Measurements from ENCODE around the gene IFNAR2.

Gene IFNAR2

DNA sequence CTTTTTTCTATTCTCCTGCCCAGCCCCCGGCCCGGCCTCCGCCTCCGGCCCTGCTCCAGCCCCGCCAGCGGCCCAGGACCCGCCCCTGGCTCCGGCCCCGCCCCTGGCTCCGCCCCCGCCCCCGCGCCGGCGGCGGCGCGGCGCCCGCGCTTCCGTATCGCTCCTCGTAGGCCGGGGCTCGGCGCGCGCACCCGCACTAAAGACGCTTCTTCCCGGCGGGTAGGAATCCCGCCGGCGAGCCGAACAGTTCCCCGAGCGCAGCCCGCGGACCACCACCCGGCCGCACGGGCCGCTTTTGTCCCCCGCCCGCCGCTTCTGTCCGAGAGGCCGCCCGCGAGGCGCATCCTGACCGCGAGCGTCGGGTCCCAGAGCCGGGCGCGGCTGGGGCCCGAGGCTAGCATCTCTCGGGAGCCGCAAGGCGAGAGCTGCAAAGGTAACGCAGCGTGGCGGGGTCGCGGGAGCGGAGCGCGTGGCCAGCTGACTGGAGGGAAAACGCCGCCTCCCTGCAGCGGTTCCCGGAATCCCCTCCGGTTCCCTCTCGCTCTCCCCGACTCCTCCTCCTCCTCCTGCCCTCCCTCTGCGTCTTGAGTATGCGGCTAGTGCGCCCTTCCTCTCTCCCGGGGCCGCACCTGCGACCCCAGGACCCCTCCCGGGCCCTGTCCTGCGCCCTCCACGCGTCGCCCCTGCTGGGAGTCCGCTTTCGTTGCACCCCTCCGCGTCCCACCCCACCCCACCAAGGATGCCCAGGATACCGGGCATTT, at the start of gene IFNAR2:
Gene IFNAR2 (plus strand): TSS at position 155 of the 761 bp plus-strand sequence. CDS start 11,985 bp downstream, outside the sequence.
- peak; percentile 66 for DNase-seq

- DNase-seq = no peak
Measured at GRCh38 chr21:33185852-33186251, 43.9 kb upstream of the IFNAR2 start.

- DNase-seq = no peak
Measured at GRCh38 chr21:33187276-33187675, 42.5 kb upstream of the IFNAR2 start.

DNA sequence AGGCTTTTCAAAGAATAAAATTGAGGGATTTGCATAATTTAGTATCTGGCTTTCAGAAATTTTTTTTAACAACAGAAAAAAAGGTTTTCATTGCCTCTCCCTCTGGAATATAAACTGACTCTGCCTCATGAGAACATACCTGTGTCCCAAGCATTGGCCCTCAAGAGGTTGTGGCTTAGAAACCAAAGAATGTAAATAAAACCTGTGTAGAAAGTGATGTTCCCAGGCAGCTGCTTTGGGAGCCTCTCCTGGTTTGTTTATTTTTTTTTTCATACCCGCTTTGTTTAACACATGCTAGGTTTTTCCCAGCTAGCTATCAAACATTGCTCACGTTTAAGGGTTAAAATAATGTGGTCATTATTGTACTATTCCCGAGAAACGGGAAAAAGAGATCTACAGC, 40.5 kb upstream of the IFNAR2 start:
- DNase-seq = no peak

- DNase-seq = no peak
Measured at GRCh38 chr21:33189824-33190223, 39.9 kb upstream of the IFNAR2 start.

DNA sequence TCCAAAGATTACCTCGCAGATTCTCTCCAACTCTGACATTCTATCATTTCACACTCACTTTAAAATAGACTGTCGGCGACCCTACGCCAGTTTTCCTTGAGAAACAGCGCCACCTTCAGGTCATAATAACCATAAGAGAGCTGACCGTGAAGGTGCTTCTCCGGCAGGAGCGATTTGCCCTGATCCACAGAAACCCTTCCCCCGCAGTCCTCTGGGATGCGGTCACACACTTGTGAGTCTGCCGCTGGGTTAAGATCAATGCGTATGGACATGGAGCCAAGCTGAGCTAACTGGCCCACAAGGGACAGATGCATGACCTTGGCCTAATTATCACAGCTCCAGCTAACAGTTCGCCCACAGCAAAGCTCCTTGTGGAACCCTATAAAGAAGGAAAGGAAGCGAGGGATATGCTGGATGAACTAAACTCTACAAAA, 32.8 kb upstream of the IFNAR2 start:
- DNase-seq = peak; percentile 37

DNA sequence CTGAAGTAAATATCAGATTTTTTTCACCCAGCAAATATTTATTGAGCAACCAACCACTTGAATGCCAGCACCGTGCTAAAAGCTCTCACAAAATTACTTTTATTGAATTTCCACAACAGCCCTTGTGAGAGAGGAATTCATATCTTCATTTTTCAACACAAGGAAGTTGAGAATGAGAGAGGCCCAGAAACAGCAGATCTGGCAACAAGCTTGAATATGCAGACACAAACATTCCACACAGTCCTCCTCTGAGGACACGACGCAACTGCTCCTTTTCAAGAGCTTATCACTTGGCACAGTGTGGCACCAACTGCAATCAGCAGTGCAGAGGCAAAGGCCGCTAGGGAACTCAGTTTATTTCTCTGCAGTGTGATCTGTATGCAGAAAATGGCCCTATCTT, 32.2 kb upstream of the IFNAR2 start:
- DNase-seq = no peak

GRCh38 chr21:33198346-33199099, 31.2 kb upstream of the IFNAR2 start:
- DNase-seq = no peak

GRCh38 chr21:33199100-33199464, 30.7 kb upstream of the IFNAR2 start:
- DNase-seq = no peak

GRCh38 chr21:33199516-33200217, 30.1 kb upstream of the IFNAR2 start:
- peak; percentile 78 for DNase-seq

GRCh38 chr21:33201956-33202355, 27.8 kb upstream of the IFNAR2 start:
- DNase-seq = no peak

DNA sequence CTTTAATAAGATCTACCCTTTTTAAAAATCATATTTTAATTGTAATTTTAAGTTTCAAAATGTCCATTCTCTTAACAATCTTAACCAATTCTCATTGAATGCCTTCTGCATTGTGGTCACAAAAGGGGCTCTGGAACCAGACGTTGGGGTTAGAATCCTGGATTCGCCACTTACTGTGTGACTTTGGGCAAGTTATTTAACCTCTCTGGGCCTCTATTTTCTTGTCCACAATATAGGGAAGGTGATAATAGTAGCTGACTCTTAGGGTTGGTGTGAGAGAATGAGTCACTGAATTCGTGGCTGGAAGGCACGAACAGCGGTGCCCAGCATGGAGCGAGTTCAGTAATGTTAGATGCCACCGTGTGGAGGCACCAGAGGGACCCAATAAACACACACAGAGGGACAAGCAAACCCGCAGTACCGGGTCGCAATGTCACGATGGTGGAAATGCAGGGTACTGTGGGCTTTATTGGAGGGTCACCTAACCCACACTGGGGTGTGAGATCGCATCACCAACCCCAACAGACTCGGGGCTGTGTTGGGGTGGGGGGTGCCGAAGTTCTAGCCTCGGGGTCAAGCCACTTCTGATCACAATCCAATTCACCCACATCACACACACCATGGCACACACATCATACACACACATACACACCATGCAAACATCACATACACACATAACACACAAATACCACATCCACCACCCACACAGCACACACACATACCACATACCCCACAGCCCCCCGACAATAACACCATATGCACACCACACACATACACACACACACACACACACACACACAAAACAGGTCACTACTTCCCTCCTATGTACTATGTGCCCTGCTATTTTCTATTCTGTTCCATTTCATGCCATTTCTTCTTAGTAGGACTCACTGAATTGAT, 27.0 kb upstream of the IFNAR2 start:
- DNase-seq = no peak

DNA sequence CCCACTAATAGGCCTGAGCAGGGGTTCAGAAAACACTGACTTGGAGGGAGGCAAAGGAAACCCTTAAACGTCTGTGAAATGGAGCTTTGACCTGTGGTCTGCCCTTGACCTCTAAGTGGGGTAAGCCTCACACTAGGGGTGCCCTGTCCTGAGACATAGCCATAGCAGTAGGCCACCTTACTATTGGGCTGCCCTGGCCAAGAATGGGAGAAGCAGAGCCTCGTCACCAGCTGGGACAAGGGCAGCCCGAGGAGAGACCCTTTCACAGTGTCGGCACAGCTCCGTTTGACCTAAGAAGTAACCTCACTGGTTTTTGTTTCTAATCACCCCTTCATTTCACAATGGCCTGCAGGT, 26.4 kb upstream of the IFNAR2 start:
- no peak for DNase-seq

- DNase-seq = no peak
Measured at GRCh38 chr21:33205476-33205875, 24.3 kb upstream of the IFNAR2 start.

DNA sequence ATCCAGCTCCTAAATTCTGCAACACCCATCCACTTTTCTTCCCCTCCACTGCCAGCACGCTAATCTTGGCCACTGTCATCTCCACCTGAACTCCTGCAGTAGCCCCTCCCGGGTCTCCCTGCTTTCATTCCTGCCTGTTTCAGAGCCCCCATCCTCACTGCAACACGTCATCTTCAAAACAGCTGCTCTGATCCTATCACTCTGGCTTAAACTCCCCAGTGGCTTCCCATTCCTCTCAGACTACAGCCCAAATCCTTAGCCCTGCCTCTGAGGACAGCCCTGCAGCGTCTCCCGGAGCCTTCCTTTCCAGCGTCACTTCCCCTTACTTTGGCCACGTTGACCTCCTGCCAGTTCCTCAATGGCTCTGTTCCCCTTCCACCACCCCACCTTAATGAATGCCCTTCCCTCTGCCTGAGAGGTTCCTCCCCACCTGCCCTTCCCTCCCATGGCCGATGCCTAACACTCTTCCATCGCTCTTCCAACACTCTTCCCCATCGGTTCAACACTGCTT, 22.9 kb upstream of the IFNAR2 start:
- DNase-seq = no peak

GRCh38 chr21:33207449-33208149, 22.1 kb upstream of the IFNAR2 start:
- DNase-seq = no peak

GRCh38 chr21:33208534-33208933, 21.2 kb upstream of the IFNAR2 start:
- no peak for DNase-seq

DNA sequence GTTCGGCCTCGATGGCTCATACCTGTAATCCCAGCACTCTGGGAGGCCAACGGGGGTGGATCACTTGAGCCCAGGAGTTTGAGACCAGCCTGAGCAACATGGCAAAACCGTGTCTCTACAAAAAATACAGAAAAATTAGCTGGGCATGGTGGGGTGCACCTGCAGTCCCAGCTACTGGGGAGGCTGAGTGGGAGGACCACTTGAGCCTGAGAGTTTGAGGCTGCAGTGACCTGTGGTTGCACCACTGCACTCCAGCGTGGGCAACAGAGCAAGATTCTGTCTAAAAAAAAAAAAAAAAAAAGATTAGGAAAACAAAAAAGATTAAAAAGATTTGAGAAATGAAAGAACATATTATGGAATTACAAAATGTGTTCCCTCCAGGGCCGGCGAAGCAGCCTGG, 18.4 kb upstream of the IFNAR2 start:
- DNase-seq = no peak

GRCh38 chr21:33211732-33212131, 18.0 kb upstream of the IFNAR2 start:
- no peak for DNase-seq

- DNase-seq = no peak
Measured at GRCh38 chr21:33212159-33212851, 17.4 kb upstream of the IFNAR2 start.

DNA sequence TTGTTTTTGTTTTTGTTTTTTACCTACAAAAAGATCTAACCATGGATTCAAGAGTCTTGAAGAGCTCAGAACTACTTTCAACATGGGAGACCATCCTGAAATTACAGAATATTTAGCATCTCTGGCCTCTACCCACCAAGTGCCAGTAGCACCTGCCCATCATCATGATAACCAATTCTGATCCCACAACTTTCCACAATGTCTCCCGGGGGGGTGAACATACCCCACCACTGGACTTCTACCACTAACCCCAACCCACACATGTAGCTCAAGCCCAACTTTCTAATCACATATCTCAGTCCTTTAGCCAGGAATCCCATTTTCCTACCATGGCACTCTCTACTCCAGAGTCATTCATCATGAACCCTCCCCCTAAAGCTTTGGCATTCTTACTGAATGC, 15.7 kb upstream of the IFNAR2 start:
- no peak for DNase-seq
